Smooth muscle cell (in vitro differentiated cells): ENCODE measurements around the gene IVNS1ABP. TPM values are rescaled to one million over a fixed set of nuclear protein-coding genes. Genes with fewer than 3 reads are reported as not detected.

Source experiments
- DNase-seq: peaks from one replicate; lab custom pipeline; 2025; ENCODE audit not compliant: unreplicated experiment; lab: John Stamatoyannopoulos, UW
- H2AFZ ChIP-seq: fragments of 200-600 bp; sonication (generic); 2 replicates; pipeline ENCODE4 v1.6.0; 2016; ENCODE audit warnings: antibody characterized with exemption, low read depth, mild to moderate bottlenecking
- H3F3A ChIP-seq: fragments of 200-600 bp; sonication (generic); 2 replicates; pipeline ENCODE4 v1.6.0; 2017; ENCODE audit warnings: antibody characterized with exemption, low read depth
- H3K27ac ChIP-seq: fragments of 200-600 bp; sonication (generic); 2 replicates; pipeline ENCODE4 v1.5.1; 2016; ENCODE audit warnings: low read depth, mild to moderate bottlenecking
- H3K27me3 ChIP-seq: fragments of 200-600 bp; sonication (generic); 2 replicates; pipeline ENCODE4 v1.6.1; 2016; ENCODE audit warnings: low read depth, mild to moderate bottlenecking
- H3K36me3 ChIP-seq: fragments of 200-600 bp; sonication (generic); 2 replicates; pipeline ENCODE4 v1.5.1; 2016; ENCODE audit warnings: low read depth
- H3K4me1 ChIP-seq: fragments of 200-600 bp; sonication (generic); 2 replicates; pipeline ENCODE4 v1.5.1; 2016; ENCODE audit warnings: low read depth
- H3K4me2 ChIP-seq: fragments of 200-600 bp; sonication (generic); 2 replicates; pipeline ENCODE4 v1.6.0; 2016; ENCODE audit warnings: mild to moderate bottlenecking
- H3K4me3 ChIP-seq: fragments of 200-600 bp; sonication (generic); 2 replicates; pipeline ENCODE4 v1.5.1; 2016; ENCODE audit warnings: mild to moderate bottlenecking
- H3K79me2 ChIP-seq: fragments of 200-600 bp; sonication (generic); 2 replicates; pipeline ENCODE4 v1.6.0; 2016; ENCODE audit warnings: low read depth, mild to moderate bottlenecking
- H3K9ac ChIP-seq: fragments of 200-600 bp; sonication (generic); 2 replicates; pipeline ENCODE4 v1.6.0; 2016; ENCODE audit warnings: low read depth
- H3K9me3 ChIP-seq: fragments of 200-600 bp; sonication (generic); replicated peaks from 2 replicates; pipeline ENCODE4 v1.5.1; 2016; ENCODE audit warnings: low read depth
- H4K20me1 ChIP-seq: fragments of 200-600 bp; sonication (generic); 2 replicates; pipeline ENCODE4 v1.6.0; 2016; ENCODE audit warnings: low read depth
- WGBS: methylation state at CpG from one replicate; pipeline ENCODE4 v1.1.7; 2016; ENCODE audit warnings: low lambda C conversion rate; 5-methylcytosine and 5-hydroxymethylcytosine counted together
- polyA plus RNA-seq: library from polyadenylated mRNA; unstranded; fragments of >200 nt; fragmentation: Nextera tagmentation; extraction: Ambion mirVana; gene quantifications from 2 replicates; pipeline ENCODE4 v1.2.1, GENCODE V29; 2016
- total RNA-seq: library from RNA; depleted of rRNA; stranded (reverse); fragments of >200 nt; gene quantifications from 2 replicates; pipeline ENCODE4 v1.2.3, GENCODE V29; 2014
- TF ChIP-seq, protein P1 (sequence below): fragments of 200-600 bp; sonication (generic); IDR thresholded peaks from 2 replicates; pipeline ENCODE4 v1.5.1; 2017; ENCODE audit warnings: borderline replicate concordance, mild to moderate bottlenecking, antibody characterized with exemption; ENCODE audit not compliant: insufficient read depth, poor library complexity, severe bottlenecking

The IVNS1ABP gene
- total and polyA plus RNA-seq, 2 experiments from 2014 or later: 128 to 315 TPM

DNA sequence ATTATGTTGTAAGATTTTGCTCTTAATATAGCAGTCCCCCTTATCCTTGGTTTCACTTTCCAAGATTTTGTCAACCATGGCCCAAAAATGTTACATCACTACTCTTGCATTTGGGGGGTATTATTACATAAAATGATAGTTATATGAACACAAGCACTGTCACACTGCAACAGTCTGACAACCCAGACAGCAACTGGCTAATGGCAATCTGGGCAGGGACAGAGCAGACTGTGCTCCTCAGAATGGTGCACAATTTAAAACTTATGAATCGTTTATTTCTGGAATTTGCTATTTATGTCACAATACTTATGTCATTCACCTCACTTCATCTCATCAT lies 2.1 kb upstream of the IVNS1ABP start:
- H3K9ac ChIP-seq: no peak overlapping the region
- peaks cover 14% of the 10 kb centered on the region for H3K4me1 ChIP-seq
- H3K9me3 ChIP-seq: no peaks in the 10 kb centered on the region
- H4K20me1 ChIP-seq: peaks cover 21% of the 10 kb centered on the region
- peaks cover 28% of the 10 kb centered on the region for H3K79me2 ChIP-seq
- no peak overlapping the region for H3K4me3 ChIP-seq
- peak overlapping the region; percentile 96 for H3K4me2 ChIP-seq
- no peak overlapping the region for H2AFZ ChIP-seq
- no peaks in the 10 kb centered on the region for H3K36me3 ChIP-seq
- WGBS: 89% methylated on average over 1 of the region's 1 CpG
- peaks cover 5% of the 10 kb centered on the region for H3F3A ChIP-seq
- H3K27me3 ChIP-seq: no peaks in the 10 kb centered on the region
- TF ChIP-seq, protein P1, sequence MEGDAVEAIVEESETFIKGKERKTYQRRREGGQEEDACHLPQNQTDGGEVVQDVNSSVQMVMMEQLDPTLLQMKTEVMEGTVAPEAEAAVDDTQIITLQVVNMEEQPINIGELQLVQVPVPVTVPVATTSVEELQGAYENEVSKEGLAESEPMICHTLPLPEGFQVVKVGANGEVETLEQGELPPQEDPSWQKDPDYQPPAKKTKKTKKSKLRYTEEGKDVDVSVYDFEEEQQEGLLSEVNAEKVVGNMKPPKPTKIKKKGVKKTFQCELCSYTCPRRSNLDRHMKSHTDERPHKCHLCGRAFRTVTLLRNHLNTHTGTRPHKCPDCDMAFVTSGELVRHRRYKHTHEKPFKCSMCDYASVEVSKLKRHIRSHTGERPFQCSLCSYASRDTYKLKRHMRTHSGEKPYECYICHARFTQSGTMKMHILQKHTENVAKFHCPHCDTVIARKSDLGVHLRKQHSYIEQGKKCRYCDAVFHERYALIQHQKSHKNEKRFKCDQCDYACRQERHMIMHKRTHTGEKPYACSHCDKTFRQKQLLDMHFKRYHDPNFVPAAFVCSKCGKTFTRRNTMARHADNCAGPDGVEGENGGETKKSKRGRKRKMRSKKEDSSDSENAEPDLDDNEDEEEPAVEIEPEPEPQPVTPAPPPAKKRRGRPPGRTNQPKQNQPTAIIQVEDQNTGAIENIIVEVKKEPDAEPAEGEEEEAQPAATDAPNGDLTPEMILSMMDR: no peak
- DNase-seq: no peak
- H3K27ac ChIP-seq: no peak overlapping the region

DNA sequence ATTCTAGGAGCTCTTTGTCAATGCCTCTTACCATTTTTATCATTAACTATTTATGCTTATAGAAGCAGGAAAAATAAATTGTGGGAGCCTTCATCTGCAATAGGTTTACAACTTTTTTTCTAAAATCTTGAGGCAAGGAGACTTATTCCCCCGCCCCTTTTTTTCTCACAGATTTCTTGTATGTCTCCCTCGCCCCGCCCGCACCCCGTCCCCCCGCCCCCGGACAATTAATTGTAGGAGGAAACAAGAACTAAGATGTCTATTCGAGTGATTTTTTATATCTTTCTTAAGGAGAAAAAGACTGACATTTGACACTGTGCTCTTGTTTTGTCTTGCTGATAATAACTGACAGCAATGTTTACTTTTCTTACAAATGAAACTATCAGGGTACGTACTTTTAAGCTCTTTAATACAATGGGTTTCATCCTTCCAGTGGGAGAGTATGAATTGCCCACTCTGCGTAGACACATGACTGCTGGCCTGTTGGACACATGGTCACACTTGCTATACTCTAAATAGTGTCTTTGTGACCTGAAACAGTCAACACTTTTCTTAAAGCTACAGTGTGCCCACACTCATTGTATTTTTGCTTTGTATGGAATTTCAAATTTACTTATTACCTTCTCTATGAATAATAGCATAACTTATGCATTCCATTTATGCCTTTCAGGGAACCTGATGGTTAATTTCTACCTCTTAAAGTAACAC lies 1.5 kb upstream of the IVNS1ABP start:
- Histone ChIP-seq H3K4me3 (peak overlapping the region; percentile 92), H4K20me1 (peaks cover 26% of the 10 kb centered on the region), H3K9ac (peak overlapping the region; percentile 97), H3K4me1 (peaks cover 19% of the 10 kb centered on the region), H3F3A (peaks cover 5% of the 10 kb centered on the region), H3K79me2 (peaks cover 33% of the 10 kb centered on the region), H2AFZ (no peak overlapping the region), H3K27ac (peak overlapping the region; percentile 98), H3K27me3 (no peaks in the 10 kb centered on the region), H3K9me3 (no peaks in the 10 kb centered on the region), H3K4me2 (peak overlapping the region; percentile 96), H3K36me3 (no peaks in the 10 kb centered on the region)
- no peak for DNase-seq
- 83% methylated on average over 10 of the region's 10 CpGs for WGBS
- TF ChIP-seq, protein P1: no peak

DNA sequence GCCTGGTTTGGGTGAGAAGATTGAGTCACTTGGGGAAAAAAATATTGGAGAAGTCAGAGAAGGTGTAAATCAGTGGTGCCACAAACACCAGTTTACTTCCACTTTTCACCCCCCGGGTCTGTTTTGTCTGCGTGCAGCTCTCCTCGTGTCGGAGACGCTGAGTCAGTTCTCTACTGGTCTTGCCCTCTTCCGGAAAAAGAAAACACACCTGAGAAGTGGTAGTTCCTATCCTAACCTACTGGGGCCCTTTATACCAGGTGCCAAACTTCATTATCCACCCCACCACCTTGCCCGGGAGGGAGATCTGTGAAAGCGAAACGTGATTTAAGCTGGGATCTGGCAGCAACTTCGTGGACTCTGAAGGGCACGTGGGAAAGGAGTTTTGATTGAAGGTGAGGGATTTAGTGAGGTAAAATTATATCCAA lies 855 bp upstream of the IVNS1ABP start:
- no peak for DNase-seq
- Histone ChIP-seq H4K20me1 (peaks cover 33% of the 10 kb centered on the region), H3K9me3 (no peaks in the 10 kb centered on the region), H3K27me3 (no peaks in the 10 kb centered on the region), H3K4me1 (peaks cover 26% of the 10 kb centered on the region), H3K79me2 (peaks cover 40% of the 10 kb centered on the region), H3K27ac (peak overlapping the region; percentile 98), H3K36me3 (no peaks in the 10 kb centered on the region), H3K4me2 (peak overlapping the region; percentile 96), H3K4me3 (peak overlapping the region; percentile 92), H3K9ac (peak overlapping the region; percentile 97), H2AFZ (peak overlapping the region; percentile 76), H3F3A (peaks cover 5% of the 10 kb centered on the region)
- WGBS: 19% methylated on average over 11 of the region's 11 CpGs
- TF ChIP-seq, protein P1: no peak
